Neural cell (in vitro differentiated cells): ENCODE measurements around the gene RNF138. TPM values are rescaled to one million over a fixed set of nuclear protein-coding genes. Genes with fewer than 3 reads are reported as not detected.

ENCODE experiments used
- H2AFZ ChIP-seq: fragments of 200-600, 300-800 bp; sonication (generic), shearing (Covaris generic); 2 replicates; pipeline ENCODE4 v1.6.0; 2014; ENCODE audit warnings: low read depth, mild to moderate bottlenecking, antibody characterized with exemption, low read length, moderate library complexity
- H3F3A ChIP-seq: fragments of 200-600 bp; shearing (Covaris generic); 2 replicates; pipeline ENCODE4 v1.6.1; 2016; ENCODE audit warnings: mild to moderate bottlenecking, moderate library complexity, mixed read lengths, antibody characterized with exemption, low read length; ENCODE audit not compliant: insufficient read depth, poor library complexity, severe bottlenecking
- H3K27ac ChIP-seq: fragments of 200-600, 300-800 bp; sonication (generic), shearing (Covaris generic); 2 replicates; pipeline ENCODE4 v1.5.1; 2014; ENCODE audit warnings: mild to moderate bottlenecking, low read length, moderate library complexity
- H3K27me3 ChIP-seq: fragments of 300-800, 200-600 bp; sonication (generic), shearing (Covaris generic); 2 replicates; pipeline ENCODE4 v1.6.0; 2014; ENCODE audit warnings: mild to moderate bottlenecking, low read depth, low read length, moderate library complexity; ENCODE audit not compliant: insufficient read depth
- H3K36me3 ChIP-seq: fragments of 300-800, 200-600 bp; sonication (generic), shearing (Covaris generic); 2 replicates; pipeline ENCODE4 v1.5.1; 2014; ENCODE audit warnings: mild to moderate bottlenecking, antibody characterized with exemption, low read length, moderate library complexity; ENCODE audit not compliant: insufficient read depth
- H3K4me2 ChIP-seq: fragments of 300-800, 200-600 bp; sonication (generic), shearing (Covaris generic); 2 replicates; pipeline ENCODE4 v1.6.0; 2014; ENCODE audit warnings: mild to moderate bottlenecking, low read length
- H3K4me3 ChIP-seq: fragments of 300-800, 200-600 bp; sonication (generic), shearing (Covaris generic); 2 replicates; pipeline ENCODE4 v1.5.1; 2014; ENCODE audit warnings: mild to moderate bottlenecking, low read length, moderate library complexity
- H3K79me2 ChIP-seq: fragments of 200-600 bp; shearing (Covaris generic); replicated peaks from 2 replicates; pipeline ENCODE4 v1.6.0; 2014; ENCODE audit warnings: mild to moderate bottlenecking, low read length, moderate library complexity; ENCODE audit not compliant: insufficient read depth
- H3K9ac ChIP-seq: fragments of 300-800, 200-600 bp; sonication (generic), shearing (Covaris generic); 2 replicates; pipeline ENCODE4 v1.6.1; 2016; ENCODE audit warnings: mild to moderate bottlenecking, low read length, mixed read lengths
- H3K9me2 ChIP-seq: fragments of 200-600 bp; shearing (Covaris generic); 2 replicates; pipeline ENCODE4 v1.6.1; 2016; ENCODE audit warnings: mild to moderate bottlenecking, low read length, mixed read lengths; ENCODE audit not compliant: insufficient read depth
- H3K9me3 ChIP-seq: fragments of 200-600, 300-800 bp; sonication (generic), shearing (Covaris generic); 2 replicates; pipeline ENCODE4 v1.6.1; 2016; ENCODE audit warnings: mild to moderate bottlenecking, mixed run types, low read length, moderate library complexity, mixed read lengths
- H4K20me1 ChIP-seq: fragments of 200-600 bp; shearing (Covaris generic); 2 replicates; pipeline ENCODE4 v1.6.1; 2016; ENCODE audit warnings: mild to moderate bottlenecking, mixed run types; ENCODE audit not compliant: insufficient read depth
- EP300 ChIP-seq: fragments of 450-650 bp; conservative IDR thresholded peaks from 2 replicates; pipeline ENCODE4 v1.6.1; 2014; ENCODE audit warnings: antibody characterized with exemption, mild to moderate bottlenecking, moderate library complexity; ENCODE audit not compliant: poor library complexity, severe bottlenecking
- EZH2 ChIP-seq: fragments of 200-600, 300-800 bp; shearing (Covaris generic), sonication (generic); IDR thresholded peaks from 2 replicates; pipeline ENCODE4 v1.6.1; 2014; ENCODE audit warnings: antibody characterized with exemption, low read length, borderline replicate concordance, mild to moderate bottlenecking; ENCODE audit not compliant: insufficient read depth, poor library complexity, severe bottlenecking
- MXI1 ChIP-seq: fragments of 450-650 bp; conservative IDR thresholded peaks from 2 replicates; pipeline ENCODE4 v1.6.1; 2014; ENCODE audit warnings: antibody characterized with exemption, mild to moderate bottlenecking; ENCODE audit not compliant: poor library complexity, severe bottlenecking
- POLR2AphosphoS5 ChIP-seq: IDR thresholded peaks from 2 replicates; pipeline ENCODE4 v1.6.1; 2012
- RAD21 ChIP-seq: fragments of 450-650 bp; conservative IDR thresholded peaks from 2 replicates; pipeline ENCODE4 v1.6.1; 2014; ENCODE audit warnings: antibody characterized with exemption, mild to moderate bottlenecking, moderate library complexity
- SMC3 ChIP-seq: fragments of 450-650 bp; conservative IDR thresholded peaks from 2 replicates; pipeline ENCODE4 v1.6.1; 2014; ENCODE audit warnings: antibody characterized with exemption, mild to moderate bottlenecking, moderate library complexity; ENCODE audit not compliant: poor library complexity
- TAF1 ChIP-seq: IDR thresholded peaks from 2 replicates; pipeline ENCODE4 v1.6.1; 2012; ENCODE audit warnings: low read depth
- polyA plus RNA-seq: library from polyadenylated mRNA; depleted of rRNA; stranded (reverse); fragments of >200 nt; gene quantifications from 2 replicates; pipeline ENCODE4 v1.2.3, GENCODE V29; 2014
- TF ChIP-seq, protein P1 (sequence below): fragments of 450-650 bp; IDR thresholded peaks from 2 replicates; pipeline ENCODE4 v1.5.1; 2014; ENCODE audit warnings: antibody characterized with exemption, mild to moderate bottlenecking, moderate library complexity; ENCODE audit not compliant: poor library complexity, severe bottlenecking
- TF ChIP-seq, protein P2 (sequence below): IDR thresholded peaks from 2 replicates; pipeline ENCODE4 v1.6.1; 2012; ENCODE audit warnings: borderline replicate concordance

Gene RNF138
- polyA plus RNA-seq, 1 donor from 2014 or later: 40.3 TPM

DNA sequence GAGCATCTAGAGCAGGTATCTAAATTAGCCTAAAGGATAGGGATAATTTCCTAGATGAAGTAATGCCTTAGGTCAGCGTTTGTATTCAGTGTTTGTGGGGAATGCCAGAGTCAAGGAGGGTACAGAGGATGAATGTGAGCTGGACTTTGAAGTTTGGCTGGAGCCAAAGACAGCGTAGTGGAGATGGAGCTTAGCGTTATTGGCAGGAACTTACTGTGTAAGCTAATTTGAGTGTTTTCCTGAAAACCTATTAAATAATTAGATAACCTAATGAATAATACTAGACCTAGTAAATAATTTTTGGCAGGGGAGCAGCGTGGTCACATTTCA lies 4.2 kb downstream of the RNF138 start:
- no peaks in the 10 kb centered on the region for H3K27me3 ChIP-seq
- no peak overlapping the region for H3K27ac ChIP-seq
- no peak overlapping the region for H3K4me2 ChIP-seq
- no peak overlapping the region for H3K9ac ChIP-seq
- H3K9me2 ChIP-seq: no peaks in the 10 kb centered on the region
- no peak for TF ChIP-seq TAF1
- H2AFZ ChIP-seq: no peak overlapping the region
- H3K79me2 ChIP-seq: peaks cover 70% of the 10 kb centered on the region
- no peaks in the 10 kb centered on the region for H3K9me3 ChIP-seq
- H3K36me3 ChIP-seq: no peaks in the 10 kb centered on the region
- H3F3A ChIP-seq: peaks cover 5% of the 10 kb centered on the region
- H4K20me1 ChIP-seq: no peaks in the 10 kb centered on the region
- no peak overlapping the region for H3K4me3 ChIP-seq

DNA sequence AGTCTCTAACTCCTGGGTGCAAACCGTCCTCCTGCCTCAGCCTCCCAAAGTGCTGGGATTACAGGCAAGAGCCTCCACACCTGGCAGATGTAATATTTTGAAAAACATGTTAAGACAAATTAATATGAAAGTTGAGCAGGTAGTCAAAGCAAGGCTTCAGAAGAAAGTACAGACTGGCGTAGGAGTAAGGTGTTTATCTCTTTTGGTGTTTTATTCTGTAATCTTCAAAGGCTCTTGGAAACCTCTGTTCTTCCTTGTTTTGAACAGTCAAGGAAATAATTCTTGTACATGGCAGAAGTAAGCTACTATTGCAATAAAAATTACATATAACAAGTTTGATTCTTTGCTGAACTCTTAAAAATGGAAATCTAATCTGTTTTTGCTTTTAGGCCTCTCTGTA lies 5.3 kb downstream of the RNF138 start:
- no peaks in the 10 kb centered on the region for H3K9me3 ChIP-seq
- H3K79me2 ChIP-seq: peaks cover 72% of the 10 kb centered on the region
- H3F3A ChIP-seq: no peaks in the 10 kb centered on the region
- TF ChIP-seq, protein P1, sequence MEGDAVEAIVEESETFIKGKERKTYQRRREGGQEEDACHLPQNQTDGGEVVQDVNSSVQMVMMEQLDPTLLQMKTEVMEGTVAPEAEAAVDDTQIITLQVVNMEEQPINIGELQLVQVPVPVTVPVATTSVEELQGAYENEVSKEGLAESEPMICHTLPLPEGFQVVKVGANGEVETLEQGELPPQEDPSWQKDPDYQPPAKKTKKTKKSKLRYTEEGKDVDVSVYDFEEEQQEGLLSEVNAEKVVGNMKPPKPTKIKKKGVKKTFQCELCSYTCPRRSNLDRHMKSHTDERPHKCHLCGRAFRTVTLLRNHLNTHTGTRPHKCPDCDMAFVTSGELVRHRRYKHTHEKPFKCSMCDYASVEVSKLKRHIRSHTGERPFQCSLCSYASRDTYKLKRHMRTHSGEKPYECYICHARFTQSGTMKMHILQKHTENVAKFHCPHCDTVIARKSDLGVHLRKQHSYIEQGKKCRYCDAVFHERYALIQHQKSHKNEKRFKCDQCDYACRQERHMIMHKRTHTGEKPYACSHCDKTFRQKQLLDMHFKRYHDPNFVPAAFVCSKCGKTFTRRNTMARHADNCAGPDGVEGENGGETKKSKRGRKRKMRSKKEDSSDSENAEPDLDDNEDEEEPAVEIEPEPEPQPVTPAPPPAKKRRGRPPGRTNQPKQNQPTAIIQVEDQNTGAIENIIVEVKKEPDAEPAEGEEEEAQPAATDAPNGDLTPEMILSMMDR: no peak
- TF ChIP-seq TAF1: no peak
- TF ChIP-seq POLR2AphosphoS5: no peak
- TF ChIP-seq EZH2: no peak
- no peak for TF ChIP-seq RAD21
- TF ChIP-seq MXI1: no peak
- TF ChIP-seq, protein P2, sequence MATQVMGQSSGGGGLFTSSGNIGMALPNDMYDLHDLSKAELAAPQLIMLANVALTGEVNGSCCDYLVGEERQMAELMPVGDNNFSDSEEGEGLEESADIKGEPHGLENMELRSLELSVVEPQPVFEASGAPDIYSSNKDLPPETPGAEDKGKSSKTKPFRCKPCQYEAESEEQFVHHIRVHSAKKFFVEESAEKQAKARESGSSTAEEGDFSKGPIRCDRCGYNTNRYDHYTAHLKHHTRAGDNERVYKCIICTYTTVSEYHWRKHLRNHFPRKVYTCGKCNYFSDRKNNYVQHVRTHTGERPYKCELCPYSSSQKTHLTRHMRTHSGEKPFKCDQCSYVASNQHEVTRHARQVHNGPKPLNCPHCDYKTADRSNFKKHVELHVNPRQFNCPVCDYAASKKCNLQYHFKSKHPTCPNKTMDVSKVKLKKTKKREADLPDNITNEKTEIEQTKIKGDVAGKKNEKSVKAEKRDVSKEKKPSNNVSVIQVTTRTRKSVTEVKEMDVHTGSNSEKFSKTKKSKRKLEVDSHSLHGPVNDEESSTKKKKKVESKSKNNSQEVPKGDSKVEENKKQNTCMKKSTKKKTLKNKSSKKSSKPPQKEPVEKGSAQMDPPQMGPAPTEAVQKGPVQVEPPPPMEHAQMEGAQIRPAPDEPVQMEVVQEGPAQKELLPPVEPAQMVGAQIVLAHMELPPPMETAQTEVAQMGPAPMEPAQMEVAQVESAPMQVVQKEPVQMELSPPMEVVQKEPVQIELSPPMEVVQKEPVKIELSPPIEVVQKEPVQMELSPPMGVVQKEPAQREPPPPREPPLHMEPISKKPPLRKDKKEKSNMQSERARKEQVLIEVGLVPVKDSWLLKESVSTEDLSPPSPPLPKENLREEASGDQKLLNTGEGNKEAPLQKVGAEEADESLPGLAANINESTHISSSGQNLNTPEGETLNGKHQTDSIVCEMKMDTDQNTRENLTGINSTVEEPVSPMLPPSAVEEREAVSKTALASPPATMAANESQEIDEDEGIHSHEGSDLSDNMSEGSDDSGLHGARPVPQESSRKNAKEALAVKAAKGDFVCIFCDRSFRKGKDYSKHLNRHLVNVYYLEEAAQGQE: no peak
- no peak for TF ChIP-seq SMC3
- no peak for TF ChIP-seq EP300
- H2AFZ ChIP-seq: no peak overlapping the region
- no peaks in the 10 kb centered on the region for H3K9me2 ChIP-seq
- no peak overlapping the region for H3K4me2 ChIP-seq
- no peaks in the 10 kb centered on the region for H4K20me1 ChIP-seq
- H3K27me3 ChIP-seq: no peaks in the 10 kb centered on the region
- no peak overlapping the region for H3K4me3 ChIP-seq
- no peaks in the 10 kb centered on the region for H3K36me3 ChIP-seq
- no peak overlapping the region for H3K9ac ChIP-seq
- no peak overlapping the region for H3K27ac ChIP-seq

DNA sequence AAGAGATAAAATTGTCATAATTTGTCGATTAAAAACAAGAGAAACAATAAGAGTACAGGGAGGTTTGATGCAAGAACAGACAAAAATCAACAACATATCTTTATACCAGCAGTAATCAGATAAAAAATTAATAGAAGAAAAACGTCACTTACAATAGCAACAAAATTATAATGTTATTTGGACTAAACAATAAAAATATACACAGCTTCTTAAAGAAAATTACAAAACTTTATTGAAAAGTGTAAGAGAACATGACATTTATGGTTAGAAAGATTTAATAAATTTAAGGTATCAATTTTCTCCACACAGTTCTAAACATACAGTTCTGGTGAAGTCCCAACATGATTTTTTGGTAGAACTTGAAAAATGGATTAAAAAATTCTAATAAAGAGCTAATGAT lies 12.8 kb downstream of the RNF138 start:
- Histone ChIP-seq H3K36me3 (no peaks in the 10 kb centered on the region), H3K9me2 (no peaks in the 10 kb centered on the region), H3K9me3 (no peaks in the 10 kb centered on the region), H2AFZ (no peak overlapping the region), H3K79me2 (peaks cover 52% of the 10 kb centered on the region), H3K4me2 (no peak overlapping the region), H4K20me1 (no peaks in the 10 kb centered on the region), H3K27me3 (no peaks in the 10 kb centered on the region), H3K9ac (no peak overlapping the region), H3F3A (no peaks in the 10 kb centered on the region), H3K4me3 (no peak overlapping the region), H3K27ac (no peak overlapping the region)
- TF ChIP-seq MXI1 (no peak), POLR2AphosphoS5 (no peak), EP300 (no peak), EZH2 (no peak), RAD21 (no peak), TAF1 (no peak), SMC3 (no peak)
- TF ChIP-seq, protein P2: no peak
- TF ChIP-seq, protein P1: no peak
